ENCODE measurements around the gene EPHB2.

EPHB2 gene

GRCh38 chr1:22753481-22753971 is 42.9 kb downstream of the EPHB2 start:
- TF ChIP-seq POLR2AphosphoS5 (IDR thresholded peaks at IDR 0.05; ENCODE audit: low read depth, low read length): no peak

- TF ChIP-seq FOXP2 (optimal IDR thresholded peaks at IDR 0.05; ENCODE audit: borderline replicate concordance, extremely low read depth, extremely low read length, insufficient read depth): no peak
- TF ChIP-seq POLR2AphosphoS5 (IDR thresholded peaks at IDR 0.05; ENCODE audit: low read depth, low read length): no peak
- no peak for TF ChIP-seq SIN3A (IDR thresholded peaks at IDR 0.05; ENCODE audit: borderline replicate concordance, insufficient read depth, low read length)
- no peak for TF ChIP-seq REST (IDR thresholded peaks at IDR 0.05; ENCODE audit: insufficient read depth in 1 of 2, low read depth in 2 of 2, low read length in 2 of 2)
- no peak for TF ChIP-seq TAF1 (IDR thresholded peaks at IDR 0.05; ENCODE audit: borderline replicate concordance, insufficient read depth, low read length)
Measured at GRCh38 chr1:22754106-22754768, 43.6 kb downstream of the EPHB2 start.

DNA sequence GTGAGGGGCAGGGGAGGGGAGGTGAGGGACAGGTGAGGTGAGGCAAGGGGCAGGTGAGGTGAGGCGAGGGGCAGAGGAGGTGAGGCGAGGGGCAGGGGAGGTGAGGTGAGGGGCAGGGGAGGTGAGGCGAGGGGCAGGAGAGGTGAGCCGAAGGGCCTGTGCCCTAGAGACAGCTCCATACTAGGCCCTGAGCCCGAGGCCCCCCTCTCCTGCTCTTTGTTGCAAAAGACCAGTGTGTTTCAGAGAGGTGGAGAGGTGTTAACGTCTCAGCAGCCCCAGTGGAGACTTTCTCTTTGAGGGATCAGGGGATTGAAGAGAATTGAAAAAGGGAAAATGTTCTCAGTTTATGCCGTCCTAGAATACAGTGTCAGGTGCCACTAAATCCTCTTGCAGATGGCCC is 44.2 kb downstream of the EPHB2 start:
- no peak for TF ChIP-seq REST (IDR thresholded peaks at IDR 0.05; ENCODE audit: insufficient read depth in 1 of 2, low read depth in 2 of 2, low read length in 2 of 2)
- TF ChIP-seq TAF1 (IDR thresholded peaks at IDR 0.05; ENCODE audit: borderline replicate concordance, insufficient read depth, low read length): no peak
- TF ChIP-seq FOXP2 (optimal IDR thresholded peaks at IDR 0.05; ENCODE audit: borderline replicate concordance, extremely low read depth, extremely low read length, insufficient read depth): no peak
- TF ChIP-seq SIN3A (IDR thresholded peaks at IDR 0.05; ENCODE audit: borderline replicate concordance, insufficient read depth, low read length): no peak
- TF ChIP-seq POLR2AphosphoS5 (IDR thresholded peaks at IDR 0.05; ENCODE audit: low read depth, low read length): no peak

- TF ChIP-seq FOXP2 (optimal IDR thresholded peaks at IDR 0.05; ENCODE audit: borderline replicate concordance, extremely low read depth, extremely low read length, insufficient read depth) (no peak), POLR2AphosphoS5 (IDR thresholded peaks at IDR 0.05; ENCODE audit: low read depth, low read length) (no peak), REST (IDR thresholded peaks at IDR 0.05; ENCODE audit: insufficient read depth in 1 of 2, low read depth in 2 of 2, low read length in 2 of 2) (no peak), SIN3A (IDR thresholded peaks at IDR 0.05; ENCODE audit: borderline replicate concordance, insufficient read depth, low read length) (no peak), TAF1 (IDR thresholded peaks at IDR 0.05; ENCODE audit: borderline replicate concordance, insufficient read depth, low read length) (no peak)
Measured at GRCh38 chr1:22755641-22756040, 45.0 kb downstream of the EPHB2 start.

DNA sequence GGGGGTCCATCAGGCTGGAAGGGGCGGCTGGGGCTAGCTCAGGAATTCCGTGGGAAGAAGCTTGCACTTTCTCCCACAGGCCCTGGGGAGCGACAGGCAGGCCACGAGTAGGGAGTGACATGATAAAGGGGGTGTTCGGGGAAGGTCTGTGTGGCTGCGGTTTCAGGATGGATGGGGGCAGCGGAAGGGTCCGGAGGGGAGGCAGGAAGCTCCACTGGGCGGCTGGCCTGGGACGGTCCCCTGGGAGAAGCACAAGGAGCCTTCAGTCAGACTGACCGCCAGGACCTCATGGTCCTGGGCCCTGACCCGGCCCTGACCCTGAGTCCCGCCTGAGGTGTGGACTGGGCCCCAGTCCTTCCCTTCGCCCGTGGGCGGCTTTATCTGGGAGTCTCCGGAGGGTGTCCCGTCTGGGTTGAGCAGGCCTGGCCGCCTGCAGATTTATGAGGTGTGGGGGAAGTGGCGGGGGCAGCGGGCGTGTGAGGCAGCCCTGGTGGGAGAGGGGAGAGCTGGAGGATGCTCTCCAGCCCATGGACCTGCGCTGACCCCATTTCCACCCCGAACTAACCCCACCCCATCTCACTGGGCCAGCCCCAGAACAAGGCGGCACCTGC is 45.6 kb downstream of the EPHB2 start:
- TF ChIP-seq TAF1 (IDR thresholded peaks at IDR 0.05; ENCODE audit: borderline replicate concordance, insufficient read depth, low read length) (no peak), SIN3A (IDR thresholded peaks at IDR 0.05; ENCODE audit: borderline replicate concordance, insufficient read depth, low read length) (no peak), REST (IDR thresholded peaks at IDR 0.05; ENCODE audit: insufficient read depth in 1 of 2, low read depth in 2 of 2, low read length in 2 of 2) (no peak), POLR2AphosphoS5 (IDR thresholded peaks at IDR 0.05; ENCODE audit: low read depth, low read length) (no peak)

All from PFSK-1 (cell line).